MCF 10A (cell line): ENCODE data around the gene DSG4. TPM values are rescaled to one million over a fixed set of nuclear protein-coding genes. Genes with fewer than 3 reads are reported as not detected.

Experiments
- BruUV-seq: library from RNA; stranded (reverse); fragments of 400-500 nt; replicated peaks from 2 replicates; lab custom pipeline; 2021; lab: Mats Ljungman, UMichigan
- CTCF ChIA-PET: fragments of 300-600 bp; sonication (Branson Sonifier 250); formaldehyde crosslinking; extraction: SDS; loops from one replicate; lab custom pipeline; 2021; ENCODE audit warnings: antibody characterized with exemption, inconsistent platforms; lab: Yijun Ruan, JAX
- POLR2A ChIA-PET: fragments of 300-600, 350-650 bp; sonication (Branson Sonifier 250); formaldehyde crosslinking; extraction: SDS; loops from one replicate; lab custom pipeline; 2020; ENCODE audit warnings: antibody characterized with exemption, inconsistent platforms; lab: Yijun Ruan, JAX
- DNase-seq: peaks from one replicate; pipeline ENCODE4 v3.0.0-alpha.2; 2018; ENCODE audit not compliant: unreplicated experiment
- H3K27ac Mint-ChIP-seq: one replicate; pipeline ENCODE4 v1.8.0; 2022; ENCODE audit warnings: mild to moderate bottlenecking, low read depth, mixed read lengths; ENCODE audit not compliant: unreplicated experiment
- H3K27me3 Mint-ChIP-seq: one replicate; pipeline ENCODE4 v1.8.0; 2022; ENCODE audit warnings: mixed read lengths; ENCODE audit not compliant: insufficient read depth, unreplicated experiment
- H3K36me3 Mint-ChIP-seq: one replicate; pipeline ENCODE4 v1.8.0; 2022; ENCODE audit warnings: mild to moderate bottlenecking, moderate library complexity, mixed read lengths; ENCODE audit not compliant: insufficient read depth, unreplicated experiment
- H3K4me1 Mint-ChIP-seq: one replicate; pipeline ENCODE4 v1.8.0; 2022; ENCODE audit warnings: mixed read lengths; ENCODE audit not compliant: insufficient read depth, unreplicated experiment
- H3K4me3 Mint-ChIP-seq: one replicate; pipeline ENCODE4 v1.8.0; 2022; ENCODE audit warnings: mild to moderate bottlenecking, moderate library complexity, mixed read lengths; ENCODE audit not compliant: unreplicated experiment
- H3K9me3 Mint-ChIP-seq: one replicate; pipeline ENCODE4 v1.8.0; 2022; ENCODE audit warnings: mixed read lengths; ENCODE audit not compliant: unreplicated experiment
- CTCF ChIP-seq: fragments of 200-600 bp; IDR thresholded peaks from one replicate; pipeline ENCODE4 v1.8.0; 2022; ENCODE audit warnings: antibody characterized with exemption, mild to moderate bottlenecking; ENCODE audit not compliant: unreplicated experiment
- intact Hi-C: fragments of 100-400 bp; cut with micrococcal nuclease; formaldehyde crosslinking; loops from 2 replicates; pipeline ENCODE4 v1.14.1; 2022
- total RNA-seq: library from RNA; stranded (reverse); gene quantifications from 2 replicates; pipeline ENCODE4 v1.2.3, GENCODE V29; 2022

Gene DSG4
- total RNA-seq, 1 experiment from 2014 or later: not detected

- Mint-ChIP-seq H3K27me3 (no peaks in the 10 kb centered on the region), H3K9me3 (no peaks in the 10 kb centered on the region), H3K4me3 (no peak overlapping the region), H3K4me1 (no peaks in the 10 kb centered on the region), H3K36me3 (no peaks in the 10 kb centered on the region), H3K27ac (no peak overlapping the region)
- intact Hi-C loops: no loop called here
- no TSS peak for BruUV-seq
- DNase-seq: peak; percentile 33
- TF ChIP-seq CTCF: no peak
- ChIA-PET CTCF (interaction anchor here (0.6 to 2.7 kb wide), 3 partner anchors 13 to 466 kb away, joined by 3 to 17 read pairs (median 5); no protein-coding TSS in a partner anchor), POLR2A (interaction anchor here (5.1 kb wide), 1 partner anchor 13 kb away, joined by 58 read pairs; the partner anchor contains the start of gene DSG3)
Observed at GRCh38 chr18:31436825-31437224, 60.2 kb downstream of the DSG4 start.

- no peak for DNase-seq
- H3K4me1 Mint-ChIP-seq: no peaks in the 10 kb centered on the region
- intact Hi-C loops: no loop called here
- TF ChIP-seq CTCF: no peak
- H3K27me3 Mint-ChIP-seq: no peaks in the 10 kb centered on the region
- no TSS peak for BruUV-seq
- POLR2A ChIA-PET: interaction anchor here (0.7 to 5.1 kb wide), 4 partner anchors 8 to 197 kb away, joined by 3 to 58 read pairs (median 12); partner anchors contain the start of gene DSG3
- no peak overlapping the region for H3K27ac Mint-ChIP-seq
- CTCF ChIA-PET: interaction anchor here (1.4 to 2.7 kb wide), 3 partner anchors 12 to 169 kb away, joined by 3 to 17 read pairs (median 6); no protein-coding TSS in a partner anchor
- no peaks in the 10 kb centered on the region for H3K36me3 Mint-ChIP-seq
- no peaks in the 10 kb centered on the region for H3K9me3 Mint-ChIP-seq
- H3K4me3 Mint-ChIP-seq: no peak overlapping the region
Observed at GRCh38 chr18:31438402-31438801, 61.8 kb downstream of the DSG4 start.

GRCh38 chr18:31439807-31440325 lies 63.3 kb downstream of the DSG4 start:
- H3K36me3 Mint-ChIP-seq: no peaks in the 10 kb centered on the region
- H3K4me1 Mint-ChIP-seq: no peaks in the 10 kb centered on the region
- H3K4me3 Mint-ChIP-seq: no peak overlapping the region
- H3K27me3 Mint-ChIP-seq: no peaks in the 10 kb centered on the region
- CTCF ChIA-PET: interaction anchor here (0.6 to 2.1 kb wide), 4 partner anchors 10 to 198 kb away, joined by 3 to 6 read pairs (median 4); no protein-coding TSS in a partner anchor
- BruUV-seq: no TSS peak
- no peak for DNase-seq
- POLR2A ChIA-PET: interaction anchor here (0.9 to 5.1 kb wide), 5 partner anchors 9 to 135 kb away, joined by 3 to 58 read pairs (median 7); partner anchors contain the start of gene DSG3
- H3K9me3 Mint-ChIP-seq: no peaks in the 10 kb centered on the region
- intact Hi-C loops: no loop called here
- TF ChIP-seq CTCF: no peak
- no peak overlapping the region for H3K27ac Mint-ChIP-seq

- Mint-ChIP-seq H3K4me3 (no peak overlapping the region), H3K4me1 (no peaks in the 10 kb centered on the region), H3K9me3 (no peaks in the 10 kb centered on the region), H3K27ac (no peak overlapping the region), H3K27me3 (no peaks in the 10 kb centered on the region), H3K36me3 (no peaks in the 10 kb centered on the region)
- intact Hi-C loops: no loop called here
- ChIA-PET CTCF (interaction anchor here (0.8 to 2.1 kb wide), 3 partner anchors 12 to 199 kb away, joined by 3 to 6 read pairs (median 5); no protein-coding TSS in a partner anchor), POLR2A (interaction anchor here (1.3 to 5.1 kb wide), 4 partner anchors 9 to 136 kb away, joined by 4 to 58 read pairs (median 14); partner anchors contain the start of gene DSG3)
- no peak for TF ChIP-seq CTCF
- no TSS peak for BruUV-seq
- no peak for DNase-seq
Observed at GRCh38 chr18:31440787-31441186, 64.2 kb downstream of the DSG4 start.
